Body of pancreas (tissue), 4 donors: Measurements from ENCODE around the gene NOD2.

Experiments used
- CTCF ChIP-seq, 7 experiments: fragments of 450-650 bp in 4 of 7; fragments of 200-600 bp in 3 of 7; sonication (generic) in 3 of 7; IDR thresholded peaks; one replicate each; pipeline ENCODE4 v1.5.1; 2016 to 2019; ENCODE audit warnings: antibody characterized with exemption in 7 of 7
- POLR2A ChIP-seq, 3 donors: fragments of 450-650 bp; IDR thresholded peaks; one replicate each; pipeline ENCODE4 v1.6.1; 2016; ENCODE audit warnings: antibody characterized with exemption in 3 of 3, mild to moderate bottlenecking in 2 of 3

GRCh38 chr16:50652836-50653425 lies 40.5 kb upstream of the NOD2 start:
- TF ChIP-seq CTCF (IDR thresholded peaks at IDR 0.05) (no peak), POLR2A (IDR thresholded peaks at IDR 0.05) (no peak)
